OCI-LY3 (cell line): Measurements from ENCODE around the gene SESN3.

Source experiments
- CTCF ChIP-seq: fragments of 200-600, 300-600 bp; sonication (generic); IDR thresholded peaks from 2 replicates; pipeline ENCODE4 v1.5.1; 2014; ENCODE audit warnings: antibody characterized with exemption, low read length, low read depth
- EZH2phosphoT487 ChIP-seq: fragments of 200-600 bp; shearing (Covaris generic); IDR thresholded peaks from 2 replicates; pipeline ENCODE4 v1.6.1; 2018; ENCODE audit warnings: antibody characterized with exemption, mixed run types, low read depth

GRCh38 chr11:95193541-95193940, 37.5 kb downstream of the SESN3 start:
- no peak for TF ChIP-seq CTCF
- TF ChIP-seq EZH2phosphoT487: no peak
